Measurements from ENCODE around the gene ITSN2. TPM values are rescaled to one million over a fixed set of nuclear protein-coding genes. Genes with fewer than 3 reads are reported as not detected.
A peak's percentile ranks its signal among the peaks of the same experiment; 100 is the strongest.

Gene ITSN2
- total and polyA plus RNA-seq, 2 donors (not counting 1 experiment from before 2014, with no cell fraction given): 23.1 to 43.4 TPM

- TF ChIP-seq EZH2 (IDR thresholded peaks at IDR 0.05; ENCODE audit: low read length, missing control alignments) (no peak), CTCF (conservative IDR thresholded peaks at IDR 0.05 in 1 of 2, IDR thresholded peaks at IDR 0.05 in 1 of 2; ENCODE audit: low read depth in 1 of 2, low read length in 2 of 2) (no peak)
- H3K36me3 ChIP-seq (ENCODE audit: control insufficient read depth, insufficient read depth, low read length): no peaks in the 10 kb centered on the region
- DNase-seq (ENCODE audit: low read depth in 2 of 2): peak in 1 of 2 donors; percentile 3
- H3K9ac ChIP-seq (ENCODE audit: insufficient read depth, low read length): no peak overlapping the region
- peak overlapping the region; percentile 64 for H3K4me2 ChIP-seq (ENCODE audit: extremely low read depth, insufficient read depth, low read length)
- H3K27me3 ChIP-seq (ENCODE audit: control insufficient read depth, insufficient read depth, low read length): peaks cover 3% of the 10 kb centered on the region
- no peaks in the 10 kb centered on the region for H3K9me3 ChIP-seq (ENCODE audit: control insufficient read depth, insufficient read depth, low read depth, low read length)
- H3K4me3 ChIP-seq (replicated peaks in 1 of 4; ENCODE audit: control extremely low read depth in 1 of 4, insufficient read depth in 1 of 4, low read depth in 3 of 4, low read length in 4 of 4): peak overlapping the region in 3 of 4 experiments; percentile 15 to 47 (median 23)
- no peaks in the 10 kb centered on the region for H4K20me1 ChIP-seq (ENCODE audit: control insufficient read depth, extremely low read depth, insufficient read depth, low read length)
- no peaks in the 10 kb centered on the region for H3K4me1 ChIP-seq (ENCODE audit: control insufficient read depth, extremely low read depth, insufficient read depth, low read length)
- no peaks in the 10 kb centered on the region for H3K79me2 ChIP-seq (ENCODE audit: control insufficient read depth, insufficient read depth, low read length)
- H3K27ac ChIP-seq (ENCODE audit: insufficient read depth, low read length): no peak overlapping the region
- peak overlapping the region; percentile 67 for H2AFZ ChIP-seq (ENCODE audit: low read length)
Observed at GRCh38 chr2:24402242-24403097, 42.1 kb upstream of the ITSN2 start.

- peaks cover 3% of the 10 kb centered on the region for H3K27me3 ChIP-seq (ENCODE audit: control insufficient read depth, insufficient read depth, low read length)
- H3K4me1 ChIP-seq (ENCODE audit: control insufficient read depth, extremely low read depth, insufficient read depth, low read length): no peaks in the 10 kb centered on the region
- H2AFZ ChIP-seq (ENCODE audit: low read length): no peak overlapping the region
- H4K20me1 ChIP-seq (ENCODE audit: control insufficient read depth, extremely low read depth, insufficient read depth, low read length): no peaks in the 10 kb centered on the region
- no peak for TF ChIP-seq EZH2 (IDR thresholded peaks at IDR 0.05; ENCODE audit: low read length, missing control alignments)
- TF ChIP-seq CTCF (conservative IDR thresholded peaks at IDR 0.05 in 1 of 2, IDR thresholded peaks at IDR 0.05 in 1 of 2; ENCODE audit: low read depth in 1 of 2, low read length in 2 of 2): no peak
- no peak for DNase-seq (ENCODE audit: low read depth in 2 of 2)
- H3K9me3 ChIP-seq (ENCODE audit: control insufficient read depth, insufficient read depth, low read depth, low read length): no peaks in the 10 kb centered on the region
- no peaks in the 10 kb centered on the region for H3K36me3 ChIP-seq (ENCODE audit: control insufficient read depth, insufficient read depth, low read length)
- no peaks in the 10 kb centered on the region for H3K79me2 ChIP-seq (ENCODE audit: control insufficient read depth, insufficient read depth, low read length)
- no peak overlapping the region for H3K27ac ChIP-seq (ENCODE audit: insufficient read depth, low read length)
- no peak overlapping the region for H3K4me3 ChIP-seq (replicated peaks in 1 of 4; ENCODE audit: control extremely low read depth in 1 of 4, insufficient read depth in 1 of 4, low read depth in 3 of 4, low read length in 4 of 4)
- H3K4me2 ChIP-seq (ENCODE audit: extremely low read depth, insufficient read depth, low read length): no peak overlapping the region
- no peak overlapping the region for H3K9ac ChIP-seq (ENCODE audit: insufficient read depth, low read length)
Observed at GRCh38 chr2:24400207-24400907, 40.0 kb upstream of the ITSN2 start.

GRCh38 chr2:24399434-24400206 is 39.3 kb upstream of the ITSN2 start:
- Histone ChIP-seq H3K27me3 (ENCODE audit: control insufficient read depth, insufficient read depth, low read length) (peaks cover 3% of the 10 kb centered on the region), H3K4me2 (ENCODE audit: extremely low read depth, insufficient read depth, low read length) (no peak overlapping the region), H3K9ac (ENCODE audit: insufficient read depth, low read length) (no peak overlapping the region), H4K20me1 (ENCODE audit: control insufficient read depth, extremely low read depth, insufficient read depth, low read length) (no peaks in the 10 kb centered on the region), H3K4me1 (ENCODE audit: control insufficient read depth, extremely low read depth, insufficient read depth, low read length) (no peaks in the 10 kb centered on the region), H3K36me3 (ENCODE audit: control insufficient read depth, insufficient read depth, low read length) (no peaks in the 10 kb centered on the region), H3K27ac (ENCODE audit: insufficient read depth, low read length) (no peak overlapping the region), H2AFZ (ENCODE audit: low read length) (peak overlapping the region; percentile 41), H3K79me2 (ENCODE audit: control insufficient read depth, insufficient read depth, low read length) (no peaks in the 10 kb centered on the region), H3K9me3 (ENCODE audit: control insufficient read depth, insufficient read depth, low read depth, low read length) (no peaks in the 10 kb centered on the region), H3K4me3 (replicated peaks in 1 of 4; ENCODE audit: control extremely low read depth in 1 of 4, insufficient read depth in 1 of 4, low read depth in 3 of 4, low read length in 4 of 4) (no peak overlapping the region)
- TF ChIP-seq EZH2 (IDR thresholded peaks at IDR 0.05; ENCODE audit: low read length, missing control alignments): no peak
- no peak for TF ChIP-seq CTCF (conservative IDR thresholded peaks at IDR 0.05 in 1 of 2, IDR thresholded peaks at IDR 0.05 in 1 of 2; ENCODE audit: low read depth in 1 of 2, low read length in 2 of 2)
- DNase-seq (ENCODE audit: low read depth in 2 of 2): no peak
